GM21367 (cell line): ENCODE results near the gene CDRT4.
"Not testable (repeated sequence)": the region's sequence is repeated elsewhere in the genome, so short reads cannot be mapped to it uniquely, and the experiment has no call there.

Source experiments
- ATAC-seq: cut with Tn5 transposase; IDR thresholded peaks from one replicate; pipeline ENCODE4 v1.9.1; 2021; ENCODE audit not compliant: unreplicated experiment

Gene CDRT4

DNA sequence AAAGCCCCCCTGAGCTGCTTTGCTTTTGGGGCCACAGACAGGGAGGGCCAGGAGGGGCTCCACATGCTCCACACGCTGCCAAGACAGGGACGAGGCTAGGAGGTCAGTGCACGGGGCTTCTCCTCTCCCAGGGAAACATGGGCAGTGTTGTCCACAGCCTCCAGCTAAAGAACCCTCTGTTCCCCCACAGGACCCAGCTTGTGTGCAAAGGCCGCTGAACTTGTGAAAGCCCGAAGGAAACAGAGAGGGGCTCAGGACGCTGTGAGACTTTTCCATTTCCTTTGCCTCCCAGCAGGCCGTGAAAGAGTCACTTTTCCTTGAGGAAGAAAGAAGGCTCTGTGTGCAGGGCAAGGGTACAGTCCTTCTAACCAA lies 9.7 kb downstream of the CDRT4 start:
- ATAC-seq: no peak

DNA sequence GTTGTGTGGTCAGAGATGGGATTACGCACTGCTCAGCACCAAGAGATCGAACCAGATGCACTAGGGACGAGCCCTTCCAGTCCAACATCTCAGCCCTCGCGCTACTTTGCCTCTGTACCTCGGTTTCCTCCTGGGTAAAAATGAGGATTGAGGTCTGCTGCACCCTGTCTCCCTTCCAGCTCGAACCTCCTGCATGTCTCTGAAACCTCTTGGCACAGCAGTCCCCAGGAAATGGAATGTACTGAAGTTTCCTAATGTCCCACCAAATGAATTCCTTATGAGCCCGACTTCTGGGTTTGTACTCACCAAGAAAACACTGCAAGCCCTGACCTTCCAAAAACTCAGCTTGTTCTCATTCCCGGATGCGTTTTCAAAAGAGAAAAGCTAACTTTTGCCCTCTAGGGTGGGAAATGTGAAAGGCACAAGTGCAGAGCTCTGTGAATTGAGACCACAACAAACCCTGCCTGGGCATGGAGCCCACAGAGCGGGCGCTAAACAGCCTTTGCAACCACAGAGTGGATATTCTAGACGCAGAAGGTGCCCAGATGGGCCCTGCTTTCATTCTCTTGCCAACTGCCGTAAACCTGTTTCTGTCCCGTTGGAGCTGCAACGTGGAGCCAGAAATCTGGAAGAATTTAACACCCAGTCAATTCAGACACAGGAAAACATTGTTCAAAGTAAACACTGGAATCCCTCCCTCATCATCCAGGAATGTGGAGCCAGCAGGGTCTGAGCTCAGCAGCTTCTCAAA lies 10.3 kb downstream of the CDRT4 start:
- ATAC-seq: no peak

DNA sequence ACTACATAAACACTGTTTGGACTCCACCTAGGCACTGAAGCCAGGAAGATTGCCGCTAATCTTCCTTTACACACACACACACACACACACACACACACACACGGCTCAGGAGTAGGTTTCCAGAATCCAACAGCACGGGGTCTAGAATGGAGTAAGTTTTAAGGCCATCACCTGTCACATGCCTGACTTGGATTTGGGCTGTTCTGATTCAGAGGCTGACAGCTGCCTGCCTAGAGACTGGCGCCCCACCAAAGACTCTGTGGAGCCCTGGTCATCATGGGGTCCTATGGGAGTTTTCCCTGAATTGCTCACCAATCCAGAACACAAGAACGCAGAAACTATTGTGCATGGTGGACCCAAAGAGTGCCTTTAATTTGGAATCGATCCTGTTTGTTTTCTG lies 10.9 kb downstream of the CDRT4 start:
- no peak for ATAC-seq

DNA sequence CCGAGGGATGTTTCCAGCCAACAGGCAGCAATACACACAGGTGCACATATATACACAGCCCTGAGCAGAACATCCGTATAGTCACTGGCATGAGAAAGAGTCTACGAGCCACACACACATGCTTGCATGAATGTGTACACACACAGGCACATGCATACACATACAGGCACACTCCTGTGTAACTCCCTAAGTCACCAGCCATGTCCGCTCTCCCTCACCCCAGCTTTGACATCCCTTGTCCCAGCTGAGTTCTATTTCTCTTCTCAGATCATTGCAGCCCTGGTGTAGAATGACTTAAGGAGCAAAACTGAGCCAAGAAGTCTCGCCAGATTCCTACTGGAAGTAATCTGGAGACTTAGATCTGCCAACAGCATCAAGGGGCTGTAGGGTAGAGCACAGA lies 13.1 kb downstream of the CDRT4 start:
- ATAC-seq: no peak

DNA sequence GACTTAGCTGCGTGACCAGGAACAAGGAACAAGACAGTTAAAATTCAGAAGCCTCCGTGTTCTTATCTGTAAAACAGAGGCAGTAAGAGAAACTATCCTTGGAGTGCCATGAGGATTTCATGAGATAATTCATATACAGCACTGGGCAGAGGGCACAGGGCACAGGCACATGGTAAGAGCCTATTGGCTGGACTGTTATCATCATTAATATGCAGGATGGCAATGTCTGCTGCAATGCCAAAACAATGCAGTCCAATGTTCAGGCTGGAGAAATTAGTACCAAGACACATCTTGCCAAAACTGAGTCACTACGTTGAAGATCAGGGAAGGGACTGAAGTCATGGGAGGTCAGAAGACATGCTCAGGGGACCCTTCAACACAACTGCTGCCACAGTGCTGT lies 13.6 kb downstream of the CDRT4 start:
- no peak for ATAC-seq

DNA sequence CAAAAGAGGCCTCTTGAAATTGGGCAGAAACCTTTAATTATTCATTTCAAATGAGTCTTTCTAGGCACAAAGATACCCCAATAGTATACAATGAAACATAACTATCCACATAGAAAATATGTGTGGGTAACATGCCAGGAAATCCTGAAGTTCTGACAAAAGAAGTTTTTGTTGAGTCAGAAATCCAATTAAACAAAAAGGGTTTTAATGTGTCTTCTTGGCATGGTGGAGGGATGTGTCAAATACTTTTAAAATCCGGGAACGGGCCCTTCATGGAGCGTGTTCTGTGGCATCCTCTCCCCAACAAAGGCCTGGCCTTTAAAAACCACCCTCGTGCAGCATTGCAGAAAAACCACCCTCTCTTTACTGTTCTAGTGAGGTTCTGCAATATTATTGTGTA lies 14.2 kb downstream of the CDRT4 start:
- no peak for ATAC-seq

DNA sequence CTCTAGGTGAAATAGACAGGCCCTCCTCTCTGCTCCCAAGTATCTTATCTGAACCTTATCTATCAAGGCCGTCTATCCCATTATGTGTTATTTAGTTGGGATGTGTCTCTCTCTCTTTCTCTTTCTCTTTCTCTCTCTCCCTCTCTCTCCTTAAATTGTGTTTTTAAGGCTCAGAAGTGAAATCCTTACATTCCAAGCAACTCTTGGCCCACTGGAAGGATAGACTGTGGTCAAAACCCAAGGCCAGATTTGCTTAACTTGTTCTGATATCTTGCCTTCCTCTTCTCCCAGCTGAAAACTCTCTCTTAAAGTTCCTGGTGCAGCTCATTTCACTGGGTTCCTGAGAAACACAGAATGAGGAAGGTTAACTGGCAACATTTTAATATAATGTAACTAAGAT lies 14.7 kb downstream of the CDRT4 start:
- ATAC-seq: no peak

DNA sequence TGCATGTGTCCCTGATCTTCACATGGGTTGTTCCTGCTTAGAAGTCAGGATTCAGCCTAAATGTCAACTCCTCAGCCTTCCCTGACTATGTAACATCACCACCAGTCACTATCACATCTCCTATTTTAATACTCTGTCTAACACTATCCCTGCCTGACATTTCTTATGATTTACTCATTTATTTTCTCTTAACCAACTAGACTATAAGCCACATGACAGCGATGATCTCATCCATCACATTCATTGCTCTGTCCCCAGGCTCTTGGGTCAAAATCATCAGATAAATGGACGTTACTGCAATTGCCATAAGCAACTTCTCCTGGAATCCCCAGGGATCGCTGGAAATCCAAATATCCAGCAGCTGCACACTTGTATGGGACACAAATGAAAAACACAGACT lies 15.7 kb downstream of the CDRT4 start:
- ATAC-seq: no peak

DNA sequence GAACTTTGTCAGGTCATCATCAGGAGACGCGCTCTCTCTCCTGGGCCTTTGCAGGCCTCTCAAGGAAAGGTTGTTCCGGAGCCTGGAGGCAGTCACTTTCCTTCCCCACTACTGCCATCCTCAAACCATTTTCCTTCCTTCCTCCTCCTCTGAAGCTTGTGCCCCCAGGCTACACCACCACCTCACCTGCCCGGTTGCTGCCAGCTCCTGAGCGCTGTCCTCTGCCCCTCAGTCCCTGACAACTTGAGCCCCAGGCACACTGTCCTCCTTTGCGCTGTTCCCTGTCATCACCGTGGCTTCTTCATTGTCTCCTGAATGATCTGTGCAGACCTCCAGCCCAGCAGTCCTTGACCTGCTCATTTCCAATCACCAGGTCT lies 18.9 kb downstream of the CDRT4 start:
- no peak for ATAC-seq

DNA sequence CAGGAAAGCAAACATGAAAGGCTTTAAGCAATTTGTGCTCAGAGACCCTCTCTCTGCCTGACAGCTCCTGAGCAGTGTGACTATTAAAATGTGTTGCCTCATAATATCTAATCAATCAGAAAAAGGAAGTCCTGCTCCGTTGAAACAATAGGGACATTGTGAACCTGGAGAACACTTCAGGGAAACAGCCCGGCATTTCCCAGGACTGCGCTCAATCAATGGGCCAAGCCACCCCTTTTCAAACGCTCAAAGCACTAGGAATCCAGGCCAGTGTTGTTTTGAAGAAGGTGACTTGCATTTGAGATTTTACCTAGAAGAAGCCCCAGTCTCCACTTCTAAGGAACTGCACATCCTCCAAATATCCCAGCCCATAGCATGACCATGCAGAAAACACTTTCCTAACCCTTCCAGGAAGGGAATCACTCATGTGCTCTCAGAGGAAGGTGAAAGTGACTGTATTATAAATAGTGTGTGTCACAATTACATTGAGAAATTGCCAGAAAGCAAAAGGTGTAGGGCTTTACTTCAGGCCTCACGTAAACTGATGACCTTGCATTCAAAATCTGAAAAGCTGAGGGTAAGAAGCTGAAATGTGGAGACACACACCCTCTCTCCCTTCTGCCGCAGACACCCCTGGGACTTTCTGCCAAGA lies 19.4 kb downstream of the CDRT4 start:
- no peak for ATAC-seq

DNA sequence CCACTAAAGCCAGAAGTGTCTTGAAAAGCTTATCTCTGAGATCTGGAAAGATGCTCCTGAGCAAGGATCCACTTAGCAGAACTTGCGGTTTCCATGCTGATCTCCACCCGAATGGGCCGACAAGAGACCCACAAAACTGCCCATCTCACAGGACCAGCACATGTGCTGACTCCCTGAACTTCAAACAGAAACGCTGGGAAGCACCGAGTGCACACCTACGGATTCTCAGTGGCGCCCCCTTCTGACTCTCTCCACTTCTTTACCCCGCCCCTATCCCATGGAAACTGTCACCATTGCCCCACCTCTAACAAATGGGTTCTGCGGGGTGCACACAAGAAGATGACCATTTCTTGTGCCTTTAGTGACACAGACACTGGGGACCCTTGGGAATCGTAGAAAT lies 21.4 kb downstream of the CDRT4 start:
- no peak for ATAC-seq

DNA sequence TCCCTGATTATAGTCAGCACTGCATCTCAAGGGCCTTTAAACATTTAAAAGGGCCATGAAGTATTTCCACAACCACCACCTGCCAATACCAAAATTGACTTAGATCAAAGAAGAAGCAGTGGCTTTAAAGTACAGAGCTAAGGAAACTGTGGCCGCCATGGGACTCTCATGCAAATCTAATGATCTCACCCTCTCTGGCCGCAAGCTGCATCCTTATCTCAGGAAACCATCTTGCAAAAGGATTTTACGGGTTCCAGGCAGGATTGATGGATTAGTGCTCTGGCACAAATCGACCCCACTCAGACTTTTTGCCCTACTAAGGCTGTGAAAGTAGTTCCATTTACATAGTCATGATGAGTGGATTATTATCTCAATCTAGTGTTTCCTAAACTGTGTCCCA lies 22.6 kb downstream of the CDRT4 start:
- ATAC-seq: no peak

DNA sequence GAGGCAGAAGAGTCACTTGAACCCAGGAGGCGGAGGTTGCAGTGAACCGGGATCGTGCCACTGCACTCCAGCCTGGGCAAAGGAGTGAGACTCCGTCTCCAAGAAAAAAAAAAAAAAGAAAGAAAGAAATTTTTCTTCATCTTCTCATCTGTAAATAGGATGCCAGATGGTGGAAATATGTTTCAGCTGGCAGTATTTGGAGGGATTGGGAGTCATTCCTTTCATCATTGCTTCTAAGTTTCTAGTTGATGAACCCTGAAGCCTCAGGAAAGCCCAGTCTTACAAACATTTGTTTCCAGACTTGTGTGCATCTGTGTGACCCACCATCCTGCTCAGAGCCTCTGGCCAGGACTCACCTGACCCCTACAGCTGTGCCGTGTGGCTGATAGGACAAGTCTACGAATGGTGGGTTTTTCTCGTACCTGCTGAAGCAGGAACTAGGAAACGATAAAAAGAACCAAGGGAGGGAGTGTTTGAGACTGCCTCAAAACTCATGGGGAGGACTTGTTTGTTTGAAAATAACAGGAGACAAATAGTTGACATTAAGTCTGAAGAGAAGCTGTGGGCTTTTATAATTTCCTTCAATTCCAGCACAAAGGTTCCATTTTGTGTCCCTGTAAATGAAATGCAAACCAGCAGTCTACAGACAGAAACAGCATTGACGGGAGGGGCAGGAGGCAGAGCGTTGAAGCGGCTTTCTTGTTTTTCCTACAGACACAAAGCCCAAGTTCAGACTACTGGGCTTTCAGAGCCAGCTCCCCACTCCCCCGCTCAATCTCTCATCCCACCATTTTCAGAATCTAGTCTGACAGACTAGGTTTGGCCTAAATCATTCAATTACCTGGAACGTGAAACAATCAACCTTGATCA lies 24.9 kb downstream of the CDRT4 start:
- no peak for ATAC-seq

DNA sequence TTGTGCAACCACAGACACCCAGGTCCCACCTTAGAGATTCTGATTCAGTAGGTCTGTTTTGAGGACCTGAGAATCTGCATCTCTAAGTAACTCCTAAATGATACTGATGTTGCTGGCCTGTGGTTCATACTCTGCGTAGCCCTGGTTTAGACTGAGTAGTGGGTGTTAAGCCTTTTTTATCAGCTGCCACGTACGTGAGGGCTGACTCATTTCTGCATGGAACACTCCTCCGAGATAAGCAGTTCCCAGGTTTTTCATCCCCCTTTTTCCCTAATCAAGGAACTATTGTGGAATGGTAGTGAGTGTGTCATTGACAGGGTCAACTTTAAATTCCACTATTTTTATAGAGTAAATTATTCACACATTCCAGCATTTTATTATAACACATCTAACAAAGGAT lies 26.1 kb downstream of the CDRT4 start:
- ATAC-seq: no peak

DNA sequence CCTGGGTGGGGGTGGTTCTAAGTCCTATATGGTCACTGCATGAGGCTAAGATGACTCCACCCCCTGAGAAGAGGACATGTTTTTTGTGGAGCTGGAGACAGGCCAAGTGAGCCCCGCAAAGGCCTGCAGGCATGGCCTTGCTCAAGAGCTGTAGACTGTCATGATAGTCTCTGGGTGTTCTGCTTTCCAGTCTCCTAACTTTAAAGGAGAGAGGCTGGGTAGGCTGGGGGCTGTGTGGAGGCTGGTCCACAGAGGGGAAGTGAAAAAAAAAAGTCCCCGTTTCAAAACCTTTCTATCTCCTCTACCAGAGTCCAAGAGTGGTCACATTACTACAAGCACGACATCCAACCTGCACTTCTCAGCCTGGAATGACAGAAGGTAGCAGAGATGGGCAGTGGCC lies 27.1 kb downstream of the CDRT4 start:
- no peak for ATAC-seq

DNA sequence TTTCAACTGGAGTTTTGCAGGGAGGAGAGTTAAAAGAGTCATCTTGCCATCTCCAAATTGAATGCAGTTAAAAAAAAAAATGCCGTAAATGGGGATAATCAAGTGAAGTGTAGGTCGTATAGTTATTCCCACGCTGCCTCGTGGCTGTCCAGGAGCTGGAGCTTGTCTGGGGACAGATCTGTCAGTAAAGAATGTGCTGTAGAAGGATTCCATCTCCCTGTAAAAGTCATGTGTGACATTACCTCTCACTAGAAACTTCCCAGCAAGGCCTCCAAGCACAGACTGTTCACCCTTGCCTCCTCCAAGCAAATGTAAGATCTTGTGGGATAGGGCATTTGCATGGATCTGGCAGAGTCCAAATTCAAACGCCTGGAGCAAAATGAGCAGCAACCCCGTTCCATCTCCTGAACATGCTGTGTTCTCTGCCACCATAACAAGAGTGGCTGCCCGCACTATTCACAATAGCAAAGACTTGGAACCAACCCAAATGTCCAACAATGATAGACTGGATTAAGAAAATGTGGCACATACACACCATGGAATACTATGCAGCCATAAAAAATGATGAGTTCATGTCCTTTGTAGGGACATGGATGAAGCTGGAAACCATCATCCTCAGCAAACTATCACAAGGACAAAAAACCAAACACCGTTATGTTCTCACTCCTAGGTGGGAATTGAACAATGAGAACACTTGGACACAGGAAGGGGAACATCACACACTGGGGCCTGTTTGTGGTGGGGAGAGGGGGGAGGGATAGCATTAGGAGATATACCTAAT lies 28.0 kb downstream of the CDRT4 start:
- ATAC-seq: not testable (repeated sequence)

DNA sequence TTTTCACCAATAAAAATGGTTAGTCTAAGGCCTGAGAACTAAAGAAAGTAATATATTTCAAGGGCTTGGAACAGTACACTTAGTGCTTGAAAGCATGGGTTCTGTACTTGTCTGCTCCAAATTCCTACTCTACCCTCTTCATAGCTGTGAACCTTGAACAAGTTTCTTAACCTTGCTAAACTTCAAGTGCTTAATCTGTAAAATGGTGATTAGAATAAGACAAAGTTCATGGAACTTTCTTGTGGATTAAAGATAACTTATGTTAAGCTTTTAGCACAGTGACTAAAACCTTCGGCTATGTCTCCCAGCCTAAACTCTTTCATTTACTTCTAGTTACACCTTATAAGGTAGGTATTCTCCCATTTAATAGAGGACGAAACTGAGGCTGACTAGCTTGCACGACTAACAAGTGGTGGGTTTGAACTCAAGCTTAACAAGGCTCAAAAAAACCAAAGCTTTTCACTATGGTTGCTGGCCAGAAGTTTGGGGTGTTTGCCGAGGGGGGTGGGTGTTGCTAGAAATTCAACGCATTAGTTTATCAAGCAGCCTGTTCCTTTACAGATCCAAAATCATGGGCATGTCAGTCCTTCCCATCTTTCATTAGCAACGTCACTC lies 28.8 kb downstream of the CDRT4 start:
- no peak for ATAC-seq

DNA sequence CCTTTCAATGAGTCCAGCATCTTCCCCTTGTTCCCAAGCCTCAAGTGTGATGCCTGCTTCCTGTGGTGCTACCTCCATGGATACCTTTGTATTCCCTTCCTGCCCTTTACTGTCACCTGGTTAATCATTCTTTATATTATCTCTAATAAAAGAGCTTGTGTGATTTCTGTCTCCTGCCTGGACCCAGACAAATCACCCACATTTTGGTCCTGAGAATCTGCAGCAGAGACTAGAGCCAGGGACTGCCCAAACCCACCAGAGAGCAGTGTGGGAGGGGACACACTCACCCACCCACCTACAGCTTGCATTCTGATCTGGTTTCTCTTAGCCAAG lies 30.2 kb downstream of the CDRT4 start:
- no peak for ATAC-seq

DNA sequence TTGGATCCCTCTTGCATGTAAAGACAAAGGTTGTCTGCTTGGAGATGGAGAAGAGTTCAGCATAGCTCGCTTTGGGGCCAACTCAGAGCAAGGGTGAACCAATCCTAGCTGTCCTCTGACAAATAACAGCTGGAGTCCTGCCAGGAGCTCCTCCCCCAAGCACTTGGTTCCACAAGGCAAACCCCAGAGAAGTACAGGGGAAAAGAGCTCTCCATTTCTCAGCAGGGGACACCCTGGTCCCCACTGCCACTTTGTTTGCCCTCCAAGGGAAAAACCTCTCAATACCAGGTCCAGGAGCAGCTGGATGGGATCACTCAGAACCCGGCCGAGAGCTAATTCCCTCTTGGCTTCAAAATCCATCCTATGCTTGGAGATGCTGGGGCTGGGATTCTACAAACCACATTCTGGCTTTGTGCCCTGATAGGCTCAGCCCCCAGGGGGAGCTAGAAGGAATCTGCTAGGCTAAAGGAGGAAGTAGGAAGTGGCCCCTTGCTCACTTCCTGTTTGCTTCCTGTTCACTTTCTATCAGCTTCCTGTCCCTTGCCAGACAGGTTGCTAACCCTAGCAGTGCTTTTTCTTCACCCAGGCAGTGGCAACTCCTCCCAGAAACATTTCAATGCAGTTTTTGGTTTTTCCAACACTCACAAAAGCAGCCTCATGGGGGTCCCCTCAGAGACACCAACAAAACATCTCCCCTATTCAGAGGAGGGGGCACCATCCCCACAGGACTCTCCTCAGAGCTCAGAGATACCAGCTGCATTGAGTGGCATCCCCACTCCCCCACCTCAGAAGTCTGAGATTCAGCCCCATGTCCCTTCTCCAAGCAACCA lies 30.7 kb downstream of the CDRT4 start:
- no peak for ATAC-seq

DNA sequence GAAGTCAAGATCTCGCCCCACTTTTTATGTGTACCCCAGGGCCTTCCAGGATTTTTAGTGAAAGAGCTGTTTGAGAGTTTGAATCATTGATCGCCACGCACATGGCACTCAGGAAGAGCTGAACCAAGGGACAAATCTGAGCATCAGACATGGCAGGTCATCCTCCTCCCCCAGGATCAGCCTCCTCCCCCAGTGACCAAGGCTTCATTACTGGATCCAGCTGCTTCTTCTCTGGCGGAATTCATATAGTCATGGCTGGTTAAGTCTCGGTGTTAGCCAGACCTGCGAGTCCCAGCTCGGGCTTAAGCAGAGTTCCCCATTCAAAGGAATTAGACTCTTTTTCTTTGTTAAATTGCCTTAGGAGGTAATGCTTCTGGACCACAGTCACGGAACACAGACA lies 32.5 kb downstream of the CDRT4 start:
- ATAC-seq: no peak
